ENCODE data around the gene LEMD3. TPM values are rescaled to one million over a fixed set of nuclear protein-coding genes. Genes with fewer than 3 reads are reported as not detected.

LEMD3 gene
- total RNA-seq, 1 donor from 2014 or later, result 35.8 TPM

DNA sequence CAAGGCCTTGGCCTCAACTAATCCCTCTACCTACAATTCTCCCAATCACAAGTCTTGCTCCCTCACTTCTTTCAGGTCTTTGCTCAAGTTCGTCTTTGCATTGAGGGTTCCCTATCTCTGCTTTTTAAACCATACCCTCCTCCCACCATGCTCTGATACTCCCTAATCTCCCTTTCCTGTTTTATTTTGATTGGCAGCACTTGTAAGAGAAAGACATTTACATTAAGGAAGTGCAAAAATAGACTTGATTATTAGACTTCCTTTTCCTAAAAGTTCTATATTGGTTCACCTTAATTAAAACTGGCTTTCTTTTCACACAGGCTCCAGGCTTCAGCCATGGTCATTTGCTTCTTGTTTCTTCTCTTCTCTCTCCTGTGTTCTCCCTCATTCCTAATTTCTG, 30.0 kb upstream of the LEMD3 start:
- H3K27ac ChIP-seq, result no peak overlapping the region
- no peak for DNase-seq (ENCODE audit: extremely low spot score in 2 of 2)
- H3K9me3 ChIP-seq, result no peaks in the 10 kb centered on the region
- H3K27me3 ChIP-seq, result no peaks in the 10 kb centered on the region
- H3K4me1 ChIP-seq, result no peaks in the 10 kb centered on the region
- intact Hi-C loops (cut with DNase I), result no loop called here
- no peaks in the 10 kb centered on the region for H3K36me3 ChIP-seq
- no peak overlapping the region for H3K4me3 ChIP-seq
- TF ChIP-seq POLR2AphosphoS5 (IDR thresholded peaks at IDR 0.05; ENCODE audit: insufficient read depth in 1 of 2, low read depth in 1 of 2), result no peak
- TF ChIP-seq, protein P1, sequence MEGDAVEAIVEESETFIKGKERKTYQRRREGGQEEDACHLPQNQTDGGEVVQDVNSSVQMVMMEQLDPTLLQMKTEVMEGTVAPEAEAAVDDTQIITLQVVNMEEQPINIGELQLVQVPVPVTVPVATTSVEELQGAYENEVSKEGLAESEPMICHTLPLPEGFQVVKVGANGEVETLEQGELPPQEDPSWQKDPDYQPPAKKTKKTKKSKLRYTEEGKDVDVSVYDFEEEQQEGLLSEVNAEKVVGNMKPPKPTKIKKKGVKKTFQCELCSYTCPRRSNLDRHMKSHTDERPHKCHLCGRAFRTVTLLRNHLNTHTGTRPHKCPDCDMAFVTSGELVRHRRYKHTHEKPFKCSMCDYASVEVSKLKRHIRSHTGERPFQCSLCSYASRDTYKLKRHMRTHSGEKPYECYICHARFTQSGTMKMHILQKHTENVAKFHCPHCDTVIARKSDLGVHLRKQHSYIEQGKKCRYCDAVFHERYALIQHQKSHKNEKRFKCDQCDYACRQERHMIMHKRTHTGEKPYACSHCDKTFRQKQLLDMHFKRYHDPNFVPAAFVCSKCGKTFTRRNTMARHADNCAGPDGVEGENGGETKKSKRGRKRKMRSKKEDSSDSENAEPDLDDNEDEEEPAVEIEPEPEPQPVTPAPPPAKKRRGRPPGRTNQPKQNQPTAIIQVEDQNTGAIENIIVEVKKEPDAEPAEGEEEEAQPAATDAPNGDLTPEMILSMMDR (IDR thresholded peaks at IDR 0.05), result no peak
- no peak for TF ChIP-seq POLR2A (IDR thresholded peaks at IDR 0.05)

DNA sequence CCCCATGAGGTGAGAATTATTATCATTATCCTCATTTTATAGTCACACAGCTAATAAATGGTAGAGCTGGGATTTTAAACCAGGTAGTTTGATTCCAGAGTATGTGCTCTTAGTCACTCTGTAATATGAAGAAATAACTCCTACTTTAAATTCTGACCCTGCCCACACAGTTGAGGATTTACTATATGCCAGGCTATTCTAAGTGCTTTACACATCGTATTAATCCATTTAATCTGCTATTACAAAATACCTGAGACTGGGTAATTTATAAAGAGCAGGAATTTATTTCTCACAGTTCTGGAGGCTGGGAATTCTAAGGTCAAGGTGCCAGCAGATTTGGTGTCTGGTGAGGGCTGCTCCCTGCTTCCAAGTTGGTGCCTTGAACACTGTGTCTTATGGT, 28.6 kb upstream of the LEMD3 start:
- H3K36me3 ChIP-seq, result no peaks in the 10 kb centered on the region
- H3K4me3 ChIP-seq, result no peak overlapping the region
- H3K27ac ChIP-seq, result no peak overlapping the region
- intact Hi-C loops (cut with DNase I), result no loop called here
- H3K4me1 ChIP-seq, result no peaks in the 10 kb centered on the region
- no peak for TF ChIP-seq POLR2A (IDR thresholded peaks at IDR 0.05)
- no peak for TF ChIP-seq POLR2AphosphoS5 (IDR thresholded peaks at IDR 0.05; ENCODE audit: insufficient read depth in 1 of 2, low read depth in 1 of 2)
- TF ChIP-seq, protein P1 (IDR thresholded peaks at IDR 0.05), result no peak
- H3K27me3 ChIP-seq, result no peaks in the 10 kb centered on the region
- no peaks in the 10 kb centered on the region for H3K9me3 ChIP-seq
- no peak for DNase-seq (ENCODE audit: extremely low spot score in 2 of 2)

DNA sequence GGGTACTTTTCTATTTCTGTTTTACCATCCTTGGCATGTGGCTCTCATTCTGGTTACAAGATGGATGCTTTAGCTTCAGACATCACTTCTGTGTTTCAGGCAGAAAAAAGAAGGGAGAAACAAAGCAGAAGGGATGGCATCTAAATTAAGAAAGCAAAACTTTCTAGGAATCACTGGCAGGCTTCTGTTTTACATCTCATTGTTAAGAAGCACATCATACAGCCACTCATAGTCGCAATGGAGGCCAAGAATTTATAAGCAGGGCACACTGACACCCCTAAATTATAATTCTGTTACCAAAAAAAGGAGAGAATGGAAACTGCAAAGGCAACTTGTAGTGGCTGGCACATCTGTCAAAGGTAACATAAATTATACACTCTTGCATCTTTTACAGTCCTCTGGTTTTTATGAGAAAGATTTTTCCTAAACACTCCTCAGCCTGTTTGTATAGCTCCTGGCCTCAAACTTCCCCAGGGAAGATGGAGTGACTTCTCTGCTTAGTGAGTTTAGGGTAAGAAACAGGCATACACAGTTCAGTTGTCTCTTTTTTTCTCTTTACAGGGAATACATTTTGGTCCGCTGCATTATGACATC, 22.0 kb upstream of the LEMD3 start:
- no peak for TF ChIP-seq POLR2AphosphoS5 (IDR thresholded peaks at IDR 0.05; ENCODE audit: insufficient read depth in 1 of 2, low read depth in 1 of 2)
- TF ChIP-seq, protein P1 (IDR thresholded peaks at IDR 0.05), result no peak
- TF ChIP-seq POLR2A (IDR thresholded peaks at IDR 0.05), result no peak
- Histone ChIP-seq H3K27ac (no peak overlapping the region), H3K27me3 (no peaks in the 10 kb centered on the region), H3K9me3 (no peaks in the 10 kb centered on the region), H3K4me1 (no peaks in the 10 kb centered on the region), H3K36me3 (no peaks in the 10 kb centered on the region), H3K4me3 (no peak overlapping the region)
- intact Hi-C loops (cut with DNase I), result no loop called here
- no peak for DNase-seq (ENCODE audit: extremely low spot score in 2 of 2)

DNA sequence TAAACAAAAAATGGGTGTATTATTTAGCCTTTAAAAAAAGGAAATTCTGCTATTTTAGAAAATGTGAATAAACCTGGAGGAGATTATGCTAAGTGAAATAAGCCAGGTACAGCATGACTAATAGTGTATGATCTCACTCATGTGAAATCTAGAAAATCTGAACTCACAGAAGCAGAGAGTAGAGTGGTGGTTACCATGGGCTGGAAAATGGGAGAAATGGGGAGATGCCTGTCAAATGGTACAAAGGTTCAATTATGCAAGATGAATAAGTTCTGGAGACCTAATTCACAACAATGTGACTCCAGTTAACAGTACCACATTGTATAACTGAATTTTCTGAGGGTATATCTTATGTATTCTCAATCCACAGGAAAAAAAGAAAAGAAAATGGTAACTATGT, 17.4 kb upstream of the LEMD3 start:
- Histone ChIP-seq H3K27me3 (no peaks in the 10 kb centered on the region), H3K4me3 (no peak overlapping the region), H3K27ac (no peak overlapping the region), H3K36me3 (no peaks in the 10 kb centered on the region), H3K9me3 (no peaks in the 10 kb centered on the region), H3K4me1 (no peaks in the 10 kb centered on the region)
- TF ChIP-seq POLR2AphosphoS5 (IDR thresholded peaks at IDR 0.05; ENCODE audit: insufficient read depth in 1 of 2, low read depth in 1 of 2), result no peak
- TF ChIP-seq, protein P1 (IDR thresholded peaks at IDR 0.05), result no peak
- TF ChIP-seq POLR2A (IDR thresholded peaks at IDR 0.05), result no peak
- DNase-seq (ENCODE audit: extremely low spot score in 2 of 2), result no peak
- intact Hi-C loops (cut with DNase I), result no loop called here

DNA sequence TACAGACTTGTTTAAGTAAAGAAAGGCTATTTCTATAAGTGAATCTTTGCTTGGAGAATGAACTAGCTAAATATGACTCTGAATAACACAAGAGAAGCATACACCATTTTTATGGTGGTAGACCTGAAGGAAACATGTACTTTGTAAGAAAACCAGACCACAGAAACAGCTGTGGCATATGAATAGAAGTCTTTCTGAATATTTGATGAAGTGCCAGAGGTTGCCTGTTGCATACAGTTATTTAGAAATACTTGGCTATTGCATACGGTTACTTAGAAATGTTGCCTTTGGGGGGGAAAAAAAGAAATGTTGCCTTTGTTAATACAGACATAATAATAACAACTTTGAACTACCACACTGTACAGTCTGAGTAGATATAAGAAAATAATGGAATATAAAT, 16.8 kb upstream of the LEMD3 start:
- H3K36me3 ChIP-seq, result no peaks in the 10 kb centered on the region
- no peak for DNase-seq (ENCODE audit: extremely low spot score in 2 of 2)
- TF ChIP-seq POLR2AphosphoS5 (IDR thresholded peaks at IDR 0.05; ENCODE audit: insufficient read depth in 1 of 2, low read depth in 1 of 2) (no peak), POLR2A (IDR thresholded peaks at IDR 0.05) (no peak)
- TF ChIP-seq, protein P1 (IDR thresholded peaks at IDR 0.05), result no peak
- no peaks in the 10 kb centered on the region for H3K9me3 ChIP-seq
- no peaks in the 10 kb centered on the region for H3K27me3 ChIP-seq
- H3K4me3 ChIP-seq, result no peak overlapping the region
- no peaks in the 10 kb centered on the region for H3K4me1 ChIP-seq
- no peak overlapping the region for H3K27ac ChIP-seq
- intact Hi-C loops (cut with DNase I), result no loop called here

All from vagina (tissue), 2 donors.